Activated CD4-positive, CD25-positive, alpha-beta regulatory T cell treated with anti-CD3 and anti-CD28 coated beads, Interleukin-2, amount 50 U/mL, for 72 hours (primary cell): ENCODE measurements around the gene SLC66A3.

Experiments used
- DNase-seq: peaks from one replicate; pipeline ENCODE4 v3.0.0; 2021

The SLC66A3 gene

DNA sequence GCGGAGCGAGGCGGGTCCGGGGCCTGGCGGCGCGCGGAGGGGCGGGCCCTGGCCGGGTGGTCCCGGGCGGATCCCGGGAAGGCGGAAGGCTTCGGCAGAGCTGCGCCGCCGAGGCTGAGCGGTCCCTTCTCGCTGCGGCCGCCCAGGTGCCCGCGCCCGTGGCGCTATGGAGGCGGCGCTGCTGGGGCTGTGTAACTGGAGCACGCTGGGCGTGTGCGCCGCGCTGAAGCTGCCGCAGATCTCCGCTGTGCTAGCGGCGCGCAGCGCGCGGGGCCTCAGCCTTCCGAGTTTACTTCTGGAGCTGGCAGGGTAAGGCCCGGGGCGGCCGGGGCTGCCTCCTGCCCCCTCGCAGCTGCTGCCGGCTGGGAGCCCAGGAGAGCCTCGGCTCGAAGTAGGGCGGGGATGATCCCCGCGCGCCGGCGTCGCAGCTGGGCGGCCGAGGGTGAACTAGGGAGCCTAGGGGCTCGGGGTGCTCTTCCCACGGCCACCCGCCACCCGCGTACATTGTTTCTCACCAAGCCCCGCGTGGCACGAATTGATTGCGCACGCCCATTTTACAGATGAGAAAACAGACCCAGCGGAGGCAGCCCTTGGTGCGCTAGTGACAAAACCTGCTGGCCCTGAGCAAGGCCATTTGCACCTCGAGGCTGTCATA lies at the start of gene SLC66A3:
Gene SLC66A3 (plus strand): TSS at position 87 of the 655 bp plus-strand sequence. CDS start 80 bp downstream, at position 167.
- DNase-seq, result no peak

DNA sequence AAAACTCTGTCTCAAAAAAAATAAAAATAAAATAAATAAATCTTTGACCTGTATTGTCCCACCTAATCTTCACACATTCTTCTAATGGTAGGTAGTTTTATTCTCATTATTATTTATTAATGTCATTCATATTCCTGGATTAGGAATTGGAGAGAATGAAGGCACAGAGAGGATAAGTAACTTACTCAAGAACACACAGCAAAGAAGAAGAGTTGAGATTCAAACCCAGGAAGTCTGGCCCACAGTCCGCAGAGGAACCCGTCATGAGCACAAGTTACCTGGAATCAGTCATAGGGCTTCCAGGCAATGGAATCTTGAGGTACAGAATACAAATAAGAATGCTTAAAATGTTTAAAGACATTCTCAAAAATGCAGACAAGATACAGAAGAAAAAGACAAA lies 46.3 kb upstream of the SLC66A3 start:
- no peak for DNase-seq

GRCh38 chr2:11112870-11113428 lies 42.3 kb upstream of the SLC66A3 start:
- DNase-seq, result no peak

GRCh38 chr2:11117776-11118175 lies 37.5 kb upstream of the SLC66A3 start:
- DNase-seq, result no peak

- no peak for DNase-seq
These were observed 36.5 kb upstream of the SLC66A3 start for GRCh38 chr2:11118761-11119160.

DNA sequence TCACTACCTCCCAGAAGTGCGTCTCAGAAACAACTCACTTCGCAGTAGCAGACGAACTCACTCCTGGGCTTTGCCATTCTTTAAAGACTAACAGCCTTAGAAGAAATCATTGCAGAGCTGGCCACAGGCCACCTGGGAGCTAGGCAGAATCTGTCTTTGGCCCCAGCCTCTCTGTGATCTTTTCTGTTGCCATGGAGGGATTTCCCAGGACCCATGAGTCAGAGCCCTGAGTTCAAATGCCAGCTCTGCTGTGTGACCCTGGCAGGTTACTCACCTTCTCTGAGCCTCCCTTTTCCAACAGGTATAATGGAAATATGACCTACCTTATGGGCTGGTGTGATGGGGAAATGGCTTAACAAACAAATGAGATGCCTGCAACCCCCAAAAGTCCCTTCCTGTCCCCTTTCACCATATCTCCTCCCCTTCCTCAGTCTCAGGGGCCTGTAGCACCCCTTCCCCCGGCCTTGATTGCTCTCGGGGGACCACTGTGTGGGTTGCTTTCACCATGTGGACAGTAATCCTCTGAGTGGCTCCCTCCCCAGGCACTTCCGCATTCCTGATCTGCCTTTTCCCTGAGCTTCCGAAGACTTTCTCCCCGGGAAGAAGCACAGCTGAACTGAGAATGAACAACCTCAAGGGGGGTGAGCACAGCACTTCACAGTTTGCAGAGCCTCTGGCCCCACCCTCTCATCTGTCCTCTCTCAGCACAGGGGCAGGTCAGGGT lies 34.0 kb upstream of the SLC66A3 start:
- no peak for DNase-seq

- DNase-seq, result no peak
These were observed 33.5 kb upstream of the SLC66A3 start for GRCh38 chr2:11121823-11122155.

GRCh38 chr2:11122380-11122779 lies 32.9 kb upstream of the SLC66A3 start:
- no peak for DNase-seq

- no peak for DNase-seq
These were observed 32.1 kb upstream of the SLC66A3 start for GRCh38 chr2:11123001-11123809.

DNA sequence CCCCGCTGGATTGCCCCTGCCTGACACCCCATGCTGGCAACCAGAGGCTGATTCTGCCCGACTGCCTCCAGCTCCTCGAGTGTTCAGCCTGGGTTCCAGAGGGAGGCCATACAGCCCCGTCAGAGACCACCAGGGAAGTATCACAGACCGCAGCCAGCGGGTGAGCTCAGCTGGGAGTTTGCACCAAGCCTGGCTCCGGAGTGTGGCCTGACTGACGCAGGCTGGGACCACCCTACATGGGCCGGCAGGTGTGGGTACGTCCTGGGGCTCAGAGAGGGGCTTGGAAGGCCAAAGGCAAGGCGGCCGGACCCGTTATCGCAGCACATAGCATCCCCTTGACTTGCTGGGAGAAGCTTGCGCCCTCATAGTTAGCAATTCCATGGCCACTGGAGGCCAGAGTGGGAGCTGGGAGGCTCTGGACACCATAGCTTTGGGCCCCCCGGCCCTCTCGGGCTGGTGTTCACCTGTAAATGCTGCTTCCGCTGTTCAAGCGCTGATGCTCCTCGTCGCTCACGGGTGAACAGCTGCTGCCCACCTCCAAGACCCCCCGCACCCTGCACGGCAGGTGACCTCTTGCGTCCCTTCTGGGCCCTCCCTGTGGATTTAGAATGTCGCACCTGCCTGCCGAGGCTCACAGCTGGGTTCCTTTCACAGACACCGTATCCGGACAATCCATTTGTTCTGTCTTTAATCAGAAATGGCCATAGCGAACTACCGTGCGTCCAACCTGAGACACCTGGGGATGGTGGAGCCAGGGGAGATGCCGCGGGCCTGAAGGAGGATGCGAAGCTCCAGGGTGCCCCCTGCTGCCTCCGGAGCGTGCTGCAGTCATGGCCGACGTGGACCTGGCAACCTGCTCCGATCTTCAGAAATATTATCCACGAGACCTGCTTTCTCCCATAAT lies 31.2 kb upstream of the SLC66A3 start:
- DNase-seq, result peak; percentile 78

DNA sequence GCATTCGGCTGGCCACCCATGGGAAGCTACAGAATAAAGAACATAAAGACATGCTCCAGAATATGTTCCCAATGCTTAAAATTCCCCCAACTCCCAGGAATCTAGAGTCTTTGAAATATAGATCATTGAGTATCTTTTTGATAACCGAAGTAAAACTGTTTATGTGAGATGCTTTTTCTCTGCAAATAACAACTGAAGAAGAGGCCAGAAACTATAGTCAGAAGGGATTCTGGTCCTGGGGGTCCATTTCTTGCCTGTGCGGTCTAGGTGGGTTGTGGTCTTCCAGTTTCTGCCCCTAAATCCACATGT lies 30.6 kb upstream of the SLC66A3 start:
- DNase-seq, result no peak

GRCh38 chr2:11127761-11128160 lies 27.5 kb upstream of the SLC66A3 start:
- no peak for DNase-seq

GRCh38 chr2:11128243-11128951 lies 26.9 kb upstream of the SLC66A3 start:
- no peak for DNase-seq

DNA sequence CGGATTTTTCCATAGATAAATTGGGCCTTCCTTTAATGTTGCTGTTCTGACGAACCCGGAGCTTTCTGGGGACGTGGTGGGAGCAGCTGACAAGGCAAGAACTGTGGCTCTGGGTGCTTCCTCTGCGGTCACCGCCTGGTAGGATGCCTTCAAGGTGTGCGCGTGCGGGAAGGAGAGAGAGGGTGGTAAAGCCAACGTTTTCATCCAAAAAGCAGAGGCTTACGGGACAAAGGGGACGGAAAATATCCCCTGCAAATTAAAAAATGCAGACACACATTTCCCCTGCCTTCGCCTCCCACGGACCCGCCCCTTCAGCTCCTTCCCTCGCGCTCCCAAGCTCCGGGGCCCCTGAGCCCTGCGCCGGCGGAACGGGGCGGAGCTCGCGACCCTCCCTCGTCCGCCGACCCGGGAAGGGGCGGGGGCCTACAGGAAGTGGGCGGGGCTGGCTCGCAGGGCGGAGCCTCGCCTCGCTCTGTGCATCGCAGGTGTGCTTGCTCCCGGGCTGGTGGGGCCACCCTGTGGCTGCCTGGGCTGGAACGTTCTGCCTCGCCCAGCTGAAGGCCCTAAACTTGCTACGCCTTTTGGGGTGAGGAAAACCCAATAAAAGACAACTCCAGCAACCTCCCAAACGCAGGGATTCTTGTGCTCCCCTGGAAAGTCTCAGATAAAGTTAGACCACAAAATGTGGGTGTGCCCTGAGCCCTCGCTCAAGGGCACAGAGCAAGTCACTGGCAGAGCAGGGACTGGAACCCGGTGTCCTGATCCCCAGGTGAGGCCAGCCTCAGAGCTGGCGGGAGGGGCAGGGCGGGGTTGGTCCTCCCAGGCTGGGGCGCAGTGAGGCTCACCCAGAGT lies 25.4 kb upstream of the SLC66A3 start:
- DNase-seq, result peak; percentile 79

DNA sequence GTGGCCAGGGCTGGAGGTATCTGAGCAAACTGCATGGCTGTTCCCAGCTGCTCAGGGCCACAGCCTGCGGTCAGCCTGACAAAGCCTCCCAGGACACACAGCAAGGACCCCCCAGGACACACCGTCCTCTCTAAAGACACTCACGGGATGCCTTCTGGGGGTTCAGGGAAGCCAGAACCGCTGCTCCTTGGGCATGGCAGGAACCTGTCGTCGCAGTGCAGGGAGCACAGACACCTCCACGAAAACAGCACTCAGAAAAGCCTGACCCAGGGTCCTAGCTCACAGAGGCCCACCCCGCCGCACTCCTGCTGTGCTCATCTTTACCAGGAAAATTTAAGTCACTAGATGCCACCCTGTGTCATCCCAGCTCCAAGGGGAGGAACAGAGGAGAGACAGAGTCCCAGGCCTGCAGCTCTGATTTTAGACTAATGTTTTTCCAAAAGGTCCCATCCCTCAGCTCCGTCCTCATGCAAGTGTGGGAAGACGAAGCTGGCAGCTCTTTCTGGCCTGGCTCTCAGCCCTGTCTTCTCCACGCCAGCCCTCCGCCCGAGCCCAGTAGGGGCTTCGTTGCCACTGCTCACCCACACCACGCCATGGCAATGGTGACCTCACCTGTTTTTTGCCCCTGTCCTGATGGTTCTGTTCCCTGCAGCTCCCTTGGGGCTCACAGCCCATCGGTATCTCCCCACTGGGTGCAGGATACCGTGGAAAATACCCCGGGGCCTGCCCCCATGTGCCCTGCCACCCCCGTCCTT lies 23.9 kb upstream of the SLC66A3 start:
- no peak for DNase-seq

GRCh38 chr2:11132036-11132671 lies 23.1 kb upstream of the SLC66A3 start:
- no peak for DNase-seq

- DNase-seq, result no peak
These were observed 21.9 kb upstream of the SLC66A3 start for GRCh38 chr2:11133238-11133935.

DNA sequence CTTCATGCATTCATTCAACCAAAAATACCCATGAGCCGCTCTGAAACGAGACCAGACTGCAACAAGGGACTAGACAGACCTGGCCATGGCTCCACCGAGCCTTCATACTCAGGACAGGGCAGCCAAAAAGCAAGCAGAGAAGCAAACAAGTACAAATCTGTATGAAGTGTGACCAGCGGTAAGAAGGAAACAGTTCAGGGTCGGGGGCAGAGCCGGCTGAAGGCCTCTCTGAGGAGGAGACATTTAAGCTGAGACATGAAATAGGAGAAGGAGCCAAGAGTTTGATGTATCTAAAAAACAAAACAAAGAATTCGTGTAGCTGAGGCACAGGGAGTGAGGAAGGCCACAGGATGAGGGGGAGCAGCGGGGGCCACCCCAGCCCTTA lies 21.3 kb upstream of the SLC66A3 start:
- no peak for DNase-seq

GRCh38 chr2:11134349-11134748 lies 20.9 kb upstream of the SLC66A3 start:
- no peak for DNase-seq
